GM18861 (cell line): ENCODE measurements around the gene SCRT2.

ENCODE experiments used
- ATAC-seq: cut with Tn5 transposase; IDR thresholded peaks from one replicate; pipeline ENCODE4 v1.9.1; 2021; ENCODE audit not compliant: unreplicated experiment

SCRT2 gene

DNA sequence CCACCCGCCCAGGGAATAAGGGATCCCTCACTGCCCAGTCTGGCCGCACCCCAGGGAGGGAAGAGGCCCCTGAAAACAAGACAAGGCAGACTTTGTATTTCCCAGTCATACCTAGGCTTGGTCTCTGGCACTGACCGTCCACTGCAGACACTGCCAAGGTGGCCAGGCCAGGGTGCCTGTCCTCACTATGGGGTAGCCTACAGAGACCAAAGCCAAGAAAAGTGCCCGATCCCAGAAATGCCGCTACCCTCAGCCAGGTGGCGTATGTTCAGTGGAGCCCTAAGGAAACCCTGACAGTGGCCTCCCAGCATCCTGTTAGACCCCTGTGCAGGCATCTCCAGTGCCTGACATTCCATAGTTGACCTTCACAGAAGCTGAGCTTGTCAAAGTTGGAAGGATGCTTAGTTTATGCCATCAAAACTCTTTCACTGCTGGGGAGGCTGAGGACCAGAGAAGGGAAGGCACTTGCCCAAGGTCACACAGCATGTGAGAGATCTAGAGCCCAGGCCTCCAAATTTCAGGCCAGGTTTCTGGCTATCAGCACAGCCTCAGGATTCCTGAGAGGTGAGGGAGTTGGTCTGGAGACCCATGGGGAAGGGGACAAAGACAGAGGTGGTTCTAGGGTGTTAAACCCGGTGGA, 2.5 kb downstream of the SCRT2 start:
- no peak for ATAC-seq

DNA sequence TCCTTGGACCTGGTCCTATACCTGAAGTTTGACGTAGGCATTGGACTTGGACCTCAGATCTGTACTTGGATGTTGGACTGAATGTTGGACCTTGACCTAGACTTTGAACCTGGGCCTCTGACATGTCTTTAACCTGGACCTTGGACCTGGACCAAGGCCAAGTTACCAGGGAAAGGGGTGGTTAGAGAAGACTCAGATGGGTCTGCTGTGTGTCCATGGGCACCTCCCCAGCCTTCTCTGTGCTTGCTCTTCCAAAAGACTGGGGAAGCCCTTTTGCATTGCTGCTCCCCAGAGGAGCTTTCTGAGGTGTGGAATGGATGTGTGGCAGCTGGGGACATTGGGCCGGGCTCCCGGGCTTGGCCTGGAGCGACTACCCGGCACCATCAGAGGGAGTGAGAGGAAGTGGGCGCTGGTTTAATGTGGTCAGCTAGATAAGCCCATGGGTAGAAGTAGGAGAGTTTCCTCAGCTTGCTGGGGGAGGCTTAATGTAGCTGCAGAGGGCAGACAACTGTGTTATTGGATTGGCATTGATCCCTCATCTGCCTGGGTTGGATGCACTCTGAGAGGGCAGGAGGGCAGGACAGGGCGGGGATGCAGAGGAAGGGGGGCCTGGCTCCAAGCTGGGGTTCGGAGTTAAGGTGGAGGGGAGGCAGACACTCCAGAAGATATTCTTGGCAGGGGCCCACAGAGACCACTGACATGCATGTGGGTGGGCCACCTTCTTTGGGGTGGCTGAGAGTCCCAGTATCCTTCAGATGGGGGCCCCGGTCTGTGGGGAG, 4.2 kb downstream of the SCRT2 start:
- no peak for ATAC-seq

DNA sequence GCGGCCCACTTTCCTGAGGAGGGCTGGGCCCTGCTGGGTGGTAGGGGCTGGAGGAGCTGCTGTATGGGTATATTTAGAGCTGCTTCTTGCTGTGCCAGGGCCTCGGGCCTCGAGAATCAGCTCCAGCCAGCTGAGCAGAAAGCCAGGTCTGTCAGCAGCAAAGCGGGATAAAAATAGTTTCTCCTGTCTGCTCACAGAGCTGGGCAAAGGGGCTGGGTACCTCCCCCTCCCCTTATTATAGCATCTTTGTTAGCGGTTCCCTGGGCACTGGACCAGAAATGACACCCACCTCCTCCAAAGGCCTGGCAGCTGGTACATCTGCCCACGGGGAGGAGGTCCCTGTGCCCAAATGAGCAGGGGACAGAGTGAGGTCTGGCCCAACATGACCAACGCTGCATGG, 6.0 kb downstream of the SCRT2 start:
- no peak for ATAC-seq

DNA sequence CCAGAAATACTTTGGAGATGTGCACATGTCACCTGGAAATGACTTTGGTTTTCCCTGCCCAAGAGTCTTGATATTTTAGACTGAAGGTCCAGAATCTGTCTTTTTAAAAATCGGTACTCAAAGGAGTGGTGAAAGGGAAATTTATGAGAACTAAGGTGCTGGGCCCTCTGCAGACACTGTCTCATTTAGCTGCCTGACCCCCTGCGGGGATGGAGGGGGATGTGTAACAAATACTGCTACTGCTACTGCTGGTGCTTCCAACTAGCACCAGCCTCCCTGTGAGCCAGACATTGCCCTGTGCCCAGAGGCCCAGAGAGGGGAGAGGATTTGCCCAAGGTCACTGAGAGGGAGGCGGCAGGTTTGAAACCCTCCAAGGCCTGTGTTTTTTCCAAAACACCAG, 7.0 kb downstream of the SCRT2 start:
- no peak for ATAC-seq

DNA sequence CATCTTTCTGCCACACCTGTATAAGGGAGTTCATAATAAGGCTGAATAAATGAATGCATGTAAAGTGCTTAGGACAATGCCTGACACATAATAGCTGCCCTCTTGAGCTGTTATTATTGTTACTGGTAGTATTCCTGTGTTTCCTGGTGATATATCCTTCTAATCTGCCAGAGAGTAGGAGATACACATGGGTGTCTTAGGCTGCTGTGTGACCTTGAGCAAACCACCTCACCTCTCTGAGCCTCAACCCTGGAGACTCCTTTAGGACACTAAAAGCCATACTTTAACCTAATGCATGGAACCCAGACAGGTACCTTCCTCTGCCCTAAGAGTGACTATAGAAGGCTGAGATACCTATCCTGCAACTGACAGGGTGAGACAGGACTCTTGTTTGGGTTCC, 7.6 kb downstream of the SCRT2 start:
- ATAC-seq = no peak

DNA sequence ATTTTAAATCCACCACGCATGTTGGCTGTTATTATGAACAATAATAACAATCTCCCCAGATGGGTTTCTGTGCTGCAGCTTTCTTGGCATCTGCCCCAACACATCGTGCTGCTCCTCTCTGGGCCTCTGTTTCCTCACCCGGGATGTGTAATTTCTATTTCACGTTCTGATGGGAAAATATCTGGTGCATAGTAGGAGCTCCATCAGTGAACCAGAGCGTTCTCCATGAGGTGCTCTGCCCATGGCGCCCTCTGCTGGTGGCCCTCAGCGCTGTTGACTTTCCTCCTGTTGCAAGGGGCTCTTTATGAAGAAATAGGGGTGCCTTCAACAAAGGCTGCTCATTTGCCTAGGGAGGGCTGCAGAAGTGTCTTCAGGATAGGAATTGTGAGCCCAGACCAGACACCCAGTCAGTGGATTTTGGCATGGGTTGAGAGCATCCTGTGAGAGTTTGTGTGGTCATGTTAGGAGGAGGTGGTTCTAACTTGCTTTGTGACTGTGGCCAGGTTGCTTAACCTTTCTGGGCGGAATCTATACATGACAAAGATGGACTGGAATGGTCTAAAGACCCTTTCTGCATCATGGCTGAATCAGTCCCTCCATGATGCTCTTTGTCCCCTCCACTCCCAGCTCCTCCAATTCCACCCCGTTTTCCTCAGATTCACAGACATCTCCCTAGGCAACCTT, 8.1 kb downstream of the SCRT2 start:
- ATAC-seq = no peak

DNA sequence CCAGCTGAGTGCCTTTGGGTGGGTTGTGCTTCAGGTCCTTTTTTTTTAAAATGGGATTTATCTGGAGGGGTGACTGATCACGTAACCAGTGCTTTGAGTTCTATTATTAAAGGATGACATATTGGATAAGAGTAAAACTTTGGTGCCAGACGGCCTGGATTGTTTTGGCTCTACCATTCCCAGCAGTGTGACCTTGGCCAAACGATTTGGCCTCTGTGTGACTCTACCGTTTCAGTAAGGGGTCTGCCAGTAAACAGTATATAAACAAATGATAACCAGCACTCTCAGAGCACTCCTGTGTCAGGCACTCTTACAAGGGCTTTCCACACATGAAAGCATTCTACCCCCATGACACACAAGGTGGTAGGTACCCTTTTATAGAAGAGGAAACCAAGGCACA, 8.7 kb downstream of the SCRT2 start:
- ATAC-seq = no peak

DNA sequence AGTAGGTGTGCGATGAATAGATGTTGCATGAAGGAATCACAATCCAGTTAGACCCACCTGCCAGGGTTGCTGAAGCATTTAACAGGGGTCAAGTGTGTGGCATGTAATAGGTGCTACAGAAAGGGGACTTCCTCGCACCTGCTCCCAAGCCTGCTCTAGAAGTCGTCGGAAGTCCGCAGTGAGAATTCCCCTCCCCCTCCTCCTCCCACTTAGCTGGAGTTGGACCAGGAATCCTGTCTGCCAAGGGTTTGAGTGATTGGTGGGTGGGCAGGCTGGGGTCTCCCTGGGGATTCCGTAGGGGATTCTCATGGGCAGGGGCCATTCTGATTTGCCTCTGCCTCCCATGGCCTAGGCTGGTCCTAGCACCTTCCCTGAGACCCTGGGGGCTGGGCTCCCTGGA, 10.3 kb downstream of the SCRT2 start:
- no peak for ATAC-seq

DNA sequence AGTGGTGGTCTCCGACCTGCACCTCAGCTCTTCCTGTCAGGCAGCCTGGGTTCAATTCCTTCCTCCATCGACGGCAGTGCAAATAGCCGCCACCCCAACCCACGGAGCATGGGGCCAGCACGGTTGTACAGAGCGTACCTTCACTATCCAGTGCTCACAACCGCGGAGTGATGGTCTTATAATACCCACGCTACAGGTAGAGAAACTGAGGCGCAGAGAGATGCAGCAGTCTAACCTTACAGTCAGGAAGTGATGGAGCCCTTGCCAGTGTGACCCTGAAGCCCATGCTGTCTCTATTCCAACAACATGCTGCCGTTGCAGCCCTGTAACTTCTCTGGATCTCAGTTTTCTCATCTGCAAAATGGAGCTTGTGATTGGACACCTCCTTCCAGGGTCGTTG, 11.0 kb downstream of the SCRT2 start:
- no peak for ATAC-seq

DNA sequence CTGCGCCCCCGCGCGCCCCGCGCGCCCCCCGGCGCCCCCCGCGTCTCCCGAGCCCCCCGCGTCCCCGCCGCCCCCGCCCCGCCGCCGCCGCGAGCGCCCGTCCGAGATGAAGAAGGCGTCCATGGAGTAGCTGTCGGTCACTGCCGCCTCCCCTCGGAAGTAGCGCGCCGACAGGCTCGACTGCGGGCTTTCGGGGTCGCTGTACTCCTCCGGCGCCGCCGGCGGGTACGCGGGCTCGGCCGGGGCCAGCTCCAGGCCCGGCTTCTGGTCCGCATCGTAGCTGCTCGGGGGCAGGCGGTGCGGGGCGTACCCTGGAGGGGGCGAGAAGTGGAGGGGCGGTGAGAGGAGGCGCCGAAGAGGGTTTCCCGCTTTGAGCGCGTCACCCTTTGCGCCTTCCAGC, 11.5 kb downstream of the SCRT2 start:
- no peak for ATAC-seq

DNA sequence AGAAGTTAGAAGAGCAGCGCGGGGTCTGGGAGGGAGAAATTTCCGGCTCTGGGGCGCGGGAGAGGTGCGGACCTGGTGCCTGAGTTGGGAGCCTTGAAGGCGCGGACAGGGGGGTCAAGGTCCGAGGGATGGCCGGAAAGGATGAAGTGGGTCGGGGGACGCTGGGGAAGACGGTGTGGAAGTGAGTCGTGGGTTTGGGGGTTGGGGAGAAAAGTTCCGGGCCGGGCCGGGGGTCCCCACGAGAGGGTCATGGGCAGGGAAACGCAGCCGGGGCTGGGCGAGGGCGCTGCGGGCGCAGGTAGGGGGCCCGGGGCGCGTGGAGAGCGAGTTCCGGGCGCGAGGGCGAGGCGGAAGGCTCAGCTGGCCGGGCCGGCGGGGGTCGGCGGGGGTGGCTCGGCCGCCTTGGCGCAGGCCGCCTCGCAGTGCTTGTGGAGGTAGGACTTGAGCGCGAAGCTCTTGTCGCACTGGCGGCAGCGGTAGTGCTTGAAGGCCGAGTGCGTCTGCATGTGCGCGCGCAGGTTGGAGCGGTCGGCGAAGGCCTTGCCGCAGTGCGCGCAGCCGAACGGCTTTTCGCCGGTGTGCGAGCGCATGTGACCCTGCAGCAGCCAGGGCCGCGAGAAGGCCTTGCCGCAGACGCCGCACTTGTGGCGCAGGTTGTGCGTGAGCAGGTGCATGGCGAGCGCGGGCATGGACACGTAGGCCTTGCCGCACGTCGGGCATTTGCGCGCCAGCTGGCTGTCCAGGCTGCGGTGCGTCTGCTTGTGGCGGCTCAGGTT, 12.1 kb downstream of the SCRT2 start:
- no peak for ATAC-seq

DNA sequence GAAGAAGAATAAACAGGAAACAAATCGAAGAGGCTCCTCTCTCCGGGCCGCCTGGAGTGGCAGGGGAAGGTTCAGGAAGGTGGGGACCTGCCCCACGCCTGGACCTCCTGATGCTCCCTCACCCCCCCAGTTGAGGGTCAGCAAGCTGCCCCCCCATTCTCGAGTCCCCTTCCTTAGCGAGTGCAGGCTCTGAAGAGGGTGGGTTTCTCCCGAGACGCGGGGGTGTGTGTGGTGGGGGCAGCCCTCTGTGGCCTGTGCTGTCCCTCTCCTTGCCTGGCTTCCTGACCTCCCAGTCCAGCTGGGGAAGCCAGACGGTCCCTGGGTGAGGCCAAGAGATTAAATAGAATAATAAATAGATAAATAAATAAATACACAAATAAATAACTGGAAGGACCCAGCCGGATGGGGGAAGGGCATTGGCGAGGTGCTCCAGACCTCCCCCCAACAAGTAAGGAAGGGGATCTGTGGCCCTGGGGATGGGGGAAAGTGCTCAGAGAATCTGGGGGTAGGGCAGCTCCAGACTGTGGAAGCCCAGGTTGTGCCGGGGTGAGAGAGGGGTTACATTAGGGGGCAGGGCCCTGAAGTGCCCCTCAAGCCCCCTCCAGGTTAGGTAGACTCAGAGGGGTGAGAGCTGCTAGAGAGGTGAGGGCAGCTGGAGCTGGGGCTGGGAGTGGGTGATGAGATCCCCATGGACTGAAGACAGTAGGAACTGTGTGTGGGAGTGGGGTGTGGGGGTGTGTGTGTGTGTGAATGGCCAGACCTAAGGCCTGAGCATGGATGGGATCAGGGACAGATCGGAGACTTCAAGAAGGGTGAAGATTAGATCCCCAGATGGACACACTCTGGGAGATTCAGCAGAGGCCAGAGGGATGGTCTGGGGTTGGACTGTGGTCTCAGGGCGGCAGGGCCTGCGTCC, 13.1 kb downstream of the SCRT2 start:
- ATAC-seq = no peak

DNA sequence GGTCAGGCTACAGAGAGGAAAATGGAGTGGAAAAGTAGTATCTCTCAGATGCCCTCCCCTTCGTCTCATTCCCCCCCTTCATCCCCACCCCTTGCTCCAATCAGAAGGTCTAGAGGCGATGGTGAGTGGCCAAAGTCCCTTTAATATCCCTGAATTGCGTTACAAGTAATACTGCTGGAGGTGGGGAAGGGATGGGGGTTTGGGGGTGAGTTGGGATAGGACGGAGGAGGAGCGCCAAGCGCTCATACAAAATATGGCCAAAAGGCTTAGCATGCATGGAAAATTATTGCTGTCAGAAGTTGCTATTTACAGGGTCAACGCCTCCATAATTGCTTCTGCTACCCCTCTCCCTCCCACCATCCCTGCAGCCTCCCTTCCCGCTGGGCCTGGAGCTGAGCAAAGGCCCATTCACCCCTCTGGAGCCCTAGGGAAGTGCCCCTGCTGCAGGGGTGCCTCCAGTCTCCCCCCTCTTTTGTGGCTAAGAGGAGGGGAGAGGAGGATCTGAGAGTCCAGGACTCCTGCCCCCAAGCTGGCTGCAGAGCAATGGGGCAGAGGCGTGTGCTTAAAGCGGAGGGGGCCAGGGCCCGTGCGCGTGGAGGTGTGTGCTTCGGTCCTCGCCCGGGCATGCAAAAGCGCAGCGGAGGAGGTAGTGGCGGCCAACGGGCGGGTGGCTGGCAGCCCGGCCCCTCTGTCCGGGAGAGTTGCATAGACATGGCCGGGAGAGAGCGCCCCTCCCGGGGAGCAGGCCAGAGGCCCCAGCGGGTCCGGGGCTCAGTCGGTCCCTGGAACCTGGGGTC, 13.9 kb downstream of the SCRT2 start:
- ATAC-seq = no peak

DNA sequence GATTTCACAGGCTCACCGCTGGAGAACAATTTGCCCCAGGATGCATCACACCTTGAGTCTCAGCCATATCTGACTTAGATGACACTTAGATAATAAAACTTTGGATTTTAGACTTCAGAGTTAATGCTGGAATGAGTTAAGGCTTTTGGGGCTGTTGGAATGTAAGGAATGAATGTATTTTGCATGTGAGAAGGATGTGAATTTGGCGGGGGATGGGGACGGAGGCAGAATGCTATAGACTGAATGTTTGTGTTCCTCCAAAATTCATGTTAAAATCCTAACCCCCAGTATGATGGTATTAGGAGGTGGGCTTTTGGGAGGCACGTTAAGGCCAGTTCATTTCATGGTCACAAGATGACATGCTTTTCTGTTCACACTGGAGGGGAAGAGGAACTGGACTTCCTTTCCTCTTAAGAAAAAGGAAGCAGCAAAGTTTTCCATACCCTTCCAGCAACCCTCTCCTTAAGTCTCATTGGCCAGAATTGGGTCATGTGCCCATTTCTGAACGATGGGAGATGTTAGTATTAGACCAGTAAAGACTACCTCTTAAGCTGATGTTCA, 16.8 kb downstream of the SCRT2 start:
- ATAC-seq = no peak

DNA sequence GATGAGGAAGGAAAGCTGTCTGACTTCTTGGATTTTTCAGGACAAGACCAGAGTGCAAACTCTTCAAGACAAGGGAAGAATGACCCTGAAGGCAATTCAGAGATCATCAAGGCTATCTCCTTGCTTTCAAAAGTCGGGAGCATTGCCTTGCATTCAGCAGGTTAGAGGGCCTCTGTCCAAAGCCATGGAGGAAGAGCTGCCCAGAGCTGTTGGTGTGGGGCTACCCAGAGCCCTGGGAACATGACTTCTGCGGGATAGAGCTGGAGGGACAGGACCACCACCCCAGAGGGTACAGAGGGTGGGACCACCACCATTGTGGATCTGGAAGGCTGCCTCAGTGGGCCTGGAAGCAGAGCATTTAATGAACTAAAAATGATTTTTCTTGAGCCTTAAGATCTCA, 17.4 kb downstream of the SCRT2 start:
- ATAC-seq = no peak

DNA sequence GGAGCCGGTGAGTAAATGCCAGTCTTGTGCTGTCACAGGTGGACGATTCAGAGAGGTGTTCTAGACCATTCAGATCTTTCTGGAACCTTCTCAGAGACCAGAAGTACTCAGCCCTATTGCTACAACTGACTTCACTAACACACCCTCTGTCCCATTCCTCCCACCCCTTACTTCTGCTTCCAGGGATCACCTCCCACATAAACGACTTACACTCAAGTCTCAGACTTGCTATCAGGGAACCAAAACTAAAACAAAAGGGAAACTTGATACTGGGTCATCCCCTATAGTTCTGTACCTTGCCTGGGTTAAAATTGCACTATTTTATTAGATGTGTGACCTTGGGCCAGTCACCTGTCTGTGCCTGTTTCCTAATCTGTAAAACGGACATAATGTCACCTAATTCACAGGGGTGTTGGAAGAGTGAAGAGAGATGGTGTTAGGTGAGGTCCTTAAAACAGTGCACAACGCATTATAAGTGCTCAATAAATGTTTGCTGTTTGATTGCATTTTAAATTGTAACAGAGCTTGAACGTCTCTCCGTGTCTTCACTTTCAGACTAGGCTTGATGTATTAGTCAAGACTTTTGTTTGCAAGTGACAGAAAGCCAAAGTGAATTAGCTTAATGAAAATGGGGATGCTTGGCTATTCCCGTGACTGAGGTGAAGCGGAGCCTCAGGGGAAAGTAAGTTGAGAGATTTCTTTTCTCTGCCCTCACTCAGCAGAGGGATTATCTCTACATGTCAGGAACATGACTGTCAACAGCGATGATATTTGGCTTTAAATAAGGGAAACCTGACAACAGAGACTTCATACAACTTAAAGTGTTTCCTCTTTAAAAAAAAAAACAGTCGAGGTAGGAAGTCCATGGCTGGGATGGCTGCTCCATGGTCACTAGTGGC, 19.6 kb downstream of the SCRT2 start:
- ATAC-seq = no peak

DNA sequence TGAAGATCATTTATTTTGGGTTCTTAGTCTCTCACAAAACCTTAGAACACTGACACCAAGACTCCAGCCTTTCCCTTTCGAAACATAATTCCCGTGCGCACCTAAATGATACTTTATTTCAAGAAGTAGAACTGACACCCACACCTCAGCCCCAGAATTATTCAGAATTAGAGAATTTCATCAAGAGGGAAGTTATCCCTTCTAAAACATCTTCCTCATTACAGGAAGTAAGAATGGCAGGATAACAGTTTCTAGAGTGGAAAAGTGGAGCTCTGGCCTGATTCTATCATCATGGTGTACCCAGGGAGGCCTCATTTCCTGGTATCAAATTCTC, 21.2 kb downstream of the SCRT2 start:
- no peak for ATAC-seq

DNA sequence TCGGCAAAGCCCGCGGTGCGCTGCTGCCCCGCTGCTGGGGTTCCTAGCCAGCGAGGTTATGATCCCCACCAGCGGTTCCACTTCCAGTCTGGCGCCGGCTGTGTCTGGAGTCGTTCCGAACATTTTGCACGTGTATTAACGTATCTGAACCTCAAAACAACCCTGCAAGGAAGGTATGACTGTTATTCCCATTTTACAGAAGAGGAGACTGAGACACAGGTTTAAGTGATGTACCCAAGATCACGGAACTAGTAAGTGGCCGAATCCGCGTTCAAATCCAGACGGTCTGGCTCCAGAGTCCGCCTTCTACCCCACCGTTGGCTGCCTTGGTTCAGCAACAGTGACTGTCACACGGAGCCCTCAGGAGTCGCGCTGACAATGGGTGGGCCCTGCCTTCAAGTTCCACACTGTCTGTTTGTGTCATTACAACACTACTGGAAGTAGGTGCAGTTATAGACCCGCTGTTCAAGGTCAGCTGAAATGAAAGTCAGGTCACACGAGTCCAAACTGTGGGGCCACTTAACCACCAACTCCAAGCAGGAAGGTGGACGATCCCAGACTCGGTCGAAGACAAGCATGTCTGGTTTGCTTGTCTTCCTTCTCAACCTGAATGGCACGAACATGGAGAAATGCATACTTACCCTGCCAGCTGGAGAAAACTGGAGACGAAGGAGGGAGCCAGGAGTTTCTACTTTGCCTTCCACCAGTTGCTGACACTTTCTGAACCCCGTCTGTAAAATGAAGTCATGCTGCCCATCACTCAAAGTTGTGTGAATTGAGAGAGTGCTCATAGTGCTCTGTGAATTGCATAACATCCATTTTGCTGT, 21.8 kb downstream of the SCRT2 start:
- no peak for ATAC-seq
